Purkinje cell (primary cell): ENCODE results near the gene YTHDF2. TPM values are rescaled to one million over a fixed set of nuclear protein-coding genes. Genes with fewer than 3 reads are reported as not detected.

Experiments
- polyA plus RNA-seq: library from polyadenylated mRNA; unstranded; fragments of >200 nt; fragmentation: Nextera tagmentation; gene quantifications from 2 replicates; pipeline ENCODE4 v1.2.1, GENCODE V29; 2014

YTHDF2 gene
- 39.1 and 47.3 TPM in 2 replicates for polyA plus RNA-seq

GRCh38 chr1:28736450-28737306 lies at the start of gene YTHDF2:
YTHDF2 (plus strand) TSS chr1:28736940; CDS start chr1:28737121, 181 bp downstream.

GRCh38 chr1:28811766-28812668 lies 75.3 kb downstream of the YTHDF2 start, which contains the start of gene OPRD1:
OPRD1 (plus strand) TSS chr1:28812170; CDS start chr1:28812384, 214 bp downstream.

Other genes starting within 250 kb of the YTHDF2 start
- gene RCC1, start 230.9 kb upstream of the YTHDF2 start, polyA plus RNA-seq = 0.98 and 2.3 TPM in 2 replicates
- 15.1 and 26.3 TPM in 2 replicates for gene TRNAU1AP, start 183.9 kb upstream of the YTHDF2 start, polyA plus RNA-seq
- gene RAB42, start 144.7 kb upstream of the YTHDF2 start, polyA plus RNA-seq = not detected in 2 replicates
- 34.0 and 57.8 TPM in 2 replicates for gene TAF12, start 93.9 kb upstream of the YTHDF2 start, polyA plus RNA-seq
- gene RNU11, start 88.3 kb upstream of the YTHDF2 start, polyA plus RNA-seq = not detected in 2 replicates
- 0.51 and 2.0 TPM in 2 replicates for gene GMEB1, start 68.2 kb upstream of the YTHDF2 start, polyA plus RNA-seq
- gene OPRD1, start 75.2 kb downstream of the YTHDF2 start, polyA plus RNA-seq = 0.19 TPM in 1 of 2 replicates, not detected in the other
- 34.5 and 35.7 TPM in 2 replicates for gene EPB41, start 177.6 kb downstream of the YTHDF2 start, polyA plus RNA-seq